ENCODE data around the gene IRF4.

The IRF4 gene

DNA sequence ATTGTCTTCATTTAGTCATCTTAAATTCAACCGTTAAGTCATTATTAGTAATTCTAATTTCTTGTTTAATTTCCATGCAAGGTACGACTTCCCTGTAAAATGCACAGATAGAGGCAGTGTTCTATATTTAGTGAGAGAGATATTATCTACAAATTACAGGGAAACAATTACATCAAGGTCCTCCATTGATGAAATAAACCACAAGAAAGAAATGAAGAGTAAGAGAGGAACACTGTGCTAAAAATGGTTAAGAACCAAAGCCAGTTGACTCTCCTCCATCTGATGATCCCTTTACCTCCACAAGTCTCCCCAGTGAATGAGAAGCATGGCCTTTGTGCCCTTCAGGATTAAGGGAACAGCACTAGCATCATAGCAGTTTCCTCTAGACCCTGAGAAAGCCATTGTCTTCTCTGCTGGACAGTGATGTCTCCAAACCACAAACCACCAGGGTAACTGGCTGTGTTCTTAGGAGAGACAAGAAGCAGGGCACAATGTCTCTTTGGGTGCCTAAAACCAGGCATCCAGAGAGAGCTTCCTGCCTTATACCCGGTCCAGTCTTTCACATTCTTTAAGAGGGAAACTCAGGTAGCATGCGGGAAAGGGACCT, 38.1 kb downstream of the IRF4 start:
- TF ChIP-seq, protein P1, sequence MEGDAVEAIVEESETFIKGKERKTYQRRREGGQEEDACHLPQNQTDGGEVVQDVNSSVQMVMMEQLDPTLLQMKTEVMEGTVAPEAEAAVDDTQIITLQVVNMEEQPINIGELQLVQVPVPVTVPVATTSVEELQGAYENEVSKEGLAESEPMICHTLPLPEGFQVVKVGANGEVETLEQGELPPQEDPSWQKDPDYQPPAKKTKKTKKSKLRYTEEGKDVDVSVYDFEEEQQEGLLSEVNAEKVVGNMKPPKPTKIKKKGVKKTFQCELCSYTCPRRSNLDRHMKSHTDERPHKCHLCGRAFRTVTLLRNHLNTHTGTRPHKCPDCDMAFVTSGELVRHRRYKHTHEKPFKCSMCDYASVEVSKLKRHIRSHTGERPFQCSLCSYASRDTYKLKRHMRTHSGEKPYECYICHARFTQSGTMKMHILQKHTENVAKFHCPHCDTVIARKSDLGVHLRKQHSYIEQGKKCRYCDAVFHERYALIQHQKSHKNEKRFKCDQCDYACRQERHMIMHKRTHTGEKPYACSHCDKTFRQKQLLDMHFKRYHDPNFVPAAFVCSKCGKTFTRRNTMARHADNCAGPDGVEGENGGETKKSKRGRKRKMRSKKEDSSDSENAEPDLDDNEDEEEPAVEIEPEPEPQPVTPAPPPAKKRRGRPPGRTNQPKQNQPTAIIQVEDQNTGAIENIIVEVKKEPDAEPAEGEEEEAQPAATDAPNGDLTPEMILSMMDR (IDR thresholded peaks at IDR 0.05), result no peak
- Mint-ChIP-seq H3K36me3 (ENCODE audit: low read depth) (no peaks in the 10 kb centered on the region), H3K9me3 (peaks cover 20% of the 10 kb centered on the region), H3K4me1 (peaks cover 6% of the 10 kb centered on the region), H3K4me3 (no peak overlapping the region), H3K27me3 (ENCODE audit: low read depth, poor library complexity) (peaks cover 17% of the 10 kb centered on the region), H3K27ac (no peak overlapping the region)
- DNase-seq, result no peak

DNA sequence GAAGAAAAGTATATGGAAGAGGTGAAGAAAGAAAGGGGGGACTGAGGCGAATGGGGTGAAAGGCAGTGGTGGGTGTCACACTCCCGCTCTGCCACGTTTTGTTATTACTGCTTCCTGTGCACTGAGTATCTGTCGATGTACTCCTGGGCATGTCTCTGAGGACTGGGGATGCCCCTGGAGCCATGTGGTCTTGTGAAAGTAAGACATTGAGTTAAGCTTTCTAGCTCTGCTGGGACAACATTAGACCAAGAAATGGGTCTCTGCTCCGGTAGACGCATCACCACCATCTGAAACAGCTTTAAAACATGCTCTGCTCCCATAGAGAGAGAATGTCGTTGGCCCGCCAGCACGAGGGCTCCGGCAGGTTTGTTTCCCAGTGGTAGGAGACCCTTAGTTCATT, 40.0 kb downstream of the IRF4 start:
- Mint-ChIP-seq H3K27me3 (ENCODE audit: low read depth, poor library complexity) (peaks cover 17% of the 10 kb centered on the region), H3K4me1 (peaks cover 6% of the 10 kb centered on the region), H3K4me3 (no peak overlapping the region), H3K36me3 (ENCODE audit: low read depth) (no peaks in the 10 kb centered on the region), H3K27ac (no peak overlapping the region), H3K9me3 (peaks cover 11% of the 10 kb centered on the region)
- DNase-seq, result no peak
- TF ChIP-seq, protein P1 (IDR thresholded peaks at IDR 0.05), result no peak

DNA sequence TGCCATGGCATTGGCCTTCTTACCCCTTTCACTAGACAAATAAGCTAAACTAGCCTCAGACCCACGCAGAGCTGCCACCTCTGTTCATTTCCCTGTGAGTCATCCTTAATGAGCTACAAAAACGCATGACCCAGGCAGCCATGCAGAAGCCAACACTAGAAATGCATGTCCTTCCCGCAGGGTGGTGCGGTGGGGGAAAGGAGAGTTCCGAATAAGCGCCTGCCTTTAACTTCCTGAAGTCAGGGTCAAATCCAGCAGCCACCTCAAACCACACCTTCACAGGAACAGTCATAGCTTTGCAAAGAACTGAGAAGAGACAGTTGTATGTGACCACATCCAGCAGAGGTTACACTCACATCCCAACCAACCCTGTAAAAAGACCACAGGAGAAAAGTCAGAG, 40.4 kb downstream of the IRF4 start:
- TF ChIP-seq, protein P1 (IDR thresholded peaks at IDR 0.05), result no peak
- peaks cover 17% of the 10 kb centered on the region for H3K27me3 Mint-ChIP-seq (ENCODE audit: low read depth, poor library complexity)
- H3K27ac Mint-ChIP-seq, result no peak overlapping the region
- H3K4me3 Mint-ChIP-seq, result no peak overlapping the region
- H3K9me3 Mint-ChIP-seq, result peaks cover 8% of the 10 kb centered on the region
- DNase-seq, result no peak
- H3K4me1 Mint-ChIP-seq, result peaks cover 6% of the 10 kb centered on the region
- H3K36me3 Mint-ChIP-seq (ENCODE audit: low read depth), result no peaks in the 10 kb centered on the region

DNA sequence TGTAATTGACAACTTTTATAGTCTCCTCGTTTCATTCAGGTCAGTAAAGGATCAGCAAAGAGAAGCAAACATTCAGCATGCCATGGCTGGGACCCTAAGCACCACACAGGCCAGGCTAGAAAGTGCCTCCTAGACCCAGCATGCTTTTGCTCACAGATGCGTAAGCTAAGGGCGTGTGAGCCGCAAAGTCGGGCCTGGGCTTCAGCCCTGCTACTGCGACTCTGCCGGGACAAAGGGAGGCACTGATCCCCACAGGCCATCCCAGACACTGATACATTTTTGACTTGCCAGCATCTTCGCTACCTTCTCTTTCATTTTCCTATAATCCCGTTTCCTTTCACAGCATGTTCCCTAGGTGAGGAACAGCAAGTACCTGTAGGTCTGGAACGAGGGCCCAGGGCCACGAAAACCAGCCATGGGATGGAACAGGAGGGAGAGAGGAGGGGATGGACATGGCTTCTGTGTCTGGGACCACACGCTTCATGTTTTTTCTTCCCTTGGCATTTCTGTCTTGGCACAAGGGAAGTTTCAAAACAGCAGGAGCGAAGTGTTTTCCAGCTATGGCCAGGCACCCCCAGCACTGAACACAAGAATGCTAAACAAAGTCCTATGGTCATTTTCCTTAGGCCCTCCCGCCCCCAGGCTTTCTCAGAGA, 42.6 kb downstream of the IRF4 start:
- Mint-ChIP-seq H3K4me3 (no peak overlapping the region), H3K9me3 (no peaks in the 10 kb centered on the region), H3K36me3 (ENCODE audit: low read depth) (no peaks in the 10 kb centered on the region), H3K27ac (no peak overlapping the region), H3K4me1 (peaks cover 6% of the 10 kb centered on the region), H3K27me3 (ENCODE audit: low read depth, poor library complexity) (peaks cover 11% of the 10 kb centered on the region)
- DNase-seq, result no peak
- TF ChIP-seq, protein P1 (IDR thresholded peaks at IDR 0.05), result no peak

DNA sequence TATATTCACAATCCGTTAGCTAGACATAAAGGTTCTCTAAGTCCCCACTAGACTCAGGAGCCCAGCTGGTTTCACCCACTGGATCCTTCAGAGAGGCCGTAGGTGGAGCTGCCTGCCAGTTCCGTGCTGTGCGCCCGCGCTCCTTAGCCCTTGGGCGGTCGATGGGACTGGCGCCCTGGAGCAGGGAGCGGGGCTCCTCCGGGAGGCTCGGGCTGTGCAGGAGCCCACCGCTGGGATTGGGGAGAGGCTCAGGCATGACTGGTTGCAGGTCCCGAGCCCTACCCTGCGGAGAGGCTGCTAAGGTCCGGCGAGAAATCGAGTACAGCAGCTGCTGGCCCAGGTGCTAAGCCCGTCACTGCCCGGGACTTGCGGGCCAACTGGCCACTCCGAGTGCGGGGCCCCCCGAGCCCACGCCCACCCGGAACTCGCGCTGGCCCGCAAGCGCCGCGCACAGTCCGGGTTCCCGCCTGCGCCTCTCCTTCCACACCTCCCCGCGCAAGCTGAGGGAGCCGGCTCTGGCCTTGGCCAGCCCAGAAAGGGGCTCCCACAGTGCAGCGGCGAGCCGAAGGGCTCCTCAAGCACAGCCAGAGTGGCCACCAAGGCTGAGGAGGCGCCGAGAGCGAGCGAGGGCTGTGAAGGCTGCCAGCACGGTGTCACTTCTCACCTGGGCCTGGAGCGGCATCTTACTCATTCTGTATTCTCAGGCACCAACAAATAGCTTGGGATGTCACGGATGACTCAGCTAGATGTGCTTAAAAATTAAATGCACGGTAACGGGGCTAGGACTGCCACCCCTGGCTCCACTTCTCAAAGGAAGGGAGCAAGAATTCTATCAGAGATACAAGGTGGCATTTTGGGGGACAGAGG, 44.1 kb downstream of the IRF4 start:
- no peak overlapping the region for H3K27ac Mint-ChIP-seq
- TF ChIP-seq, protein P1 (IDR thresholded peaks at IDR 0.05), result no peak
- no peak overlapping the region for H3K4me3 Mint-ChIP-seq
- H3K9me3 Mint-ChIP-seq, result no peaks in the 10 kb centered on the region
- H3K4me1 Mint-ChIP-seq, result peaks cover 6% of the 10 kb centered on the region
- H3K36me3 Mint-ChIP-seq (ENCODE audit: low read depth), result no peaks in the 10 kb centered on the region
- H3K27me3 Mint-ChIP-seq (ENCODE audit: low read depth, poor library complexity), result peaks cover 20% of the 10 kb centered on the region
- no peak for DNase-seq
